IMR-90 (cell line): Measurements from ENCODE around the gene RAD51B. TPM values are rescaled to one million over a fixed set of nuclear protein-coding genes. Genes with fewer than 3 reads are reported as not detected.
A peak's percentile ranks its signal among the peaks of the same experiment; 100 is the strongest.

Source experiments
- ATAC-seq: fragments of 200-7000 bp; cut with Tn5 transposase; 2 replicates; pipeline ENCODE4 v1.9.1; 2020; ENCODE audit warnings: low read depth, mild to moderate bottlenecking, moderate library complexity
- BruUV-seq: library from RNA; stranded (reverse); fragments of 400-500 nt; replicated peaks from 2 replicates; lab custom pipeline; 2021; lab: Mats Ljungman, UMichigan
- CTCF ChIA-PET: fragments of 300-600 bp; formaldehyde crosslinking; extraction: SDS; loops from one replicate; lab custom pipeline; 2021; ENCODE audit warnings: antibody characterized with exemption; lab: Yijun Ruan, JAX
- POLR2A ChIA-PET: fragments of 300-600 bp; sonication (Branson Sonifier 250); formaldehyde crosslinking; loops from one replicate; lab custom pipeline; 2022; ENCODE audit warnings: antibody characterized with exemption; ENCODE audit not compliant: unreplicated experiment; lab: Charles Lee
- DNase-seq: peaks from one replicate; pipeline ENCODE4 v3.0.0; 2013
- H2AFZ ChIP-seq: replicated peaks from 2 replicates; pipeline ENCODE3; 2013; ENCODE audit warnings: low read length, mild to moderate bottlenecking; ENCODE audit not compliant: poor library complexity
- H2AK5ac ChIP-seq: 2 replicates; pipeline ENCODE4 v1.6.1; 2013; ENCODE audit warnings: low read depth, low read length, inconsistent platforms
- H2AK9ac ChIP-seq: replicated peaks from 2 replicates; pipeline ENCODE3; 2013; ENCODE audit warnings: mild to moderate bottlenecking, low read depth, low read length, moderate library complexity; ENCODE audit not compliant: poor library complexity
- H2BK120ac ChIP-seq: 2 replicates; pipeline ENCODE4 v1.6.1; 2013; ENCODE audit warnings: low read depth, low read length, inconsistent platforms
- H2BK15ac ChIP-seq: 3 replicates; pipeline ENCODE4 v1.6.1; 2013; ENCODE audit warnings: low read depth, low read length, inconsistent platforms
- H2BK20ac ChIP-seq: 2 replicates; pipeline ENCODE4 v1.6.1; 2013; ENCODE audit warnings: low read depth, mild to moderate bottlenecking, inconsistent platforms, low read length, moderate library complexity
- H2BK5ac ChIP-seq: 2 replicates; pipeline ENCODE4 v1.6.1; 2013; ENCODE audit warnings: mild to moderate bottlenecking, low read depth, low read length, inconsistent platforms; ENCODE audit not compliant: poor library complexity, severe bottlenecking
- H3K14ac ChIP-seq: replicated peaks from 2 replicates; pipeline ENCODE4 v1.6.1; 2013; ENCODE audit warnings: low read depth, low read length, inconsistent platforms
- H3K18ac ChIP-seq: 2 replicates; pipeline ENCODE4 v1.6.1; 2013; ENCODE audit warnings: low read depth, low read length, control low read depth
- H3K23ac ChIP-seq: 2 replicates; pipeline ENCODE4 v1.6.1; 2013; ENCODE audit warnings: low read depth, low read length, inconsistent platforms
- H3K27ac ChIP-seq: 2 replicates; pipeline ENCODE4 v1.5.1; 2013; ENCODE audit warnings: mild to moderate bottlenecking, control low read depth, low read length; ENCODE audit not compliant: insufficient read depth
- H3K27me3 ChIP-seq: 2 replicates; pipeline ENCODE4 v1.6.1; 2013; ENCODE audit warnings: low read length; ENCODE audit not compliant: control insufficient read depth, insufficient read depth
- H3K36me3 ChIP-seq: 2 replicates; pipeline ENCODE4 v1.6.1; 2013; ENCODE audit warnings: low read length, mixed read lengths; ENCODE audit not compliant: control insufficient read depth, insufficient read depth
- H3K4ac ChIP-seq: 2 replicates; pipeline ENCODE4 v1.6.1; 2013; ENCODE audit warnings: low read depth, low read length, inconsistent platforms
- H3K4me1 ChIP-seq: 2 replicates; pipeline ENCODE4 v1.6.1; 2013; ENCODE audit warnings: low read length, mixed read lengths; ENCODE audit not compliant: control insufficient read depth, insufficient read depth
- H3K4me2 ChIP-seq: 2 replicates; pipeline ENCODE4 v1.6.1; 2013; ENCODE audit warnings: low read depth, mild to moderate bottlenecking, control low read depth, low read length, moderate library complexity
- H3K4me3 ChIP-seq: 2 replicates; pipeline ENCODE4 v1.5.1; 2013; ENCODE audit warnings: low read depth, mild to moderate bottlenecking, control low read depth, low read length, moderate library complexity; ENCODE audit not compliant: insufficient read depth
- H3K56ac ChIP-seq: 2 replicates; pipeline ENCODE4 v1.6.1; 2013; ENCODE audit warnings: low read length, inconsistent platforms; ENCODE audit not compliant: insufficient read depth; ENCODE audit errors: extremely low read depth
- H3K79me1 ChIP-seq, 2 experiments: 2 replicates each; pipeline ENCODE4 v1.6.1; 2013; ENCODE audit warnings: low read length in 2 of 2, inconsistent platforms in 1 of 2, low read depth in 1 of 2
- H3K9ac ChIP-seq: 2 replicates; pipeline ENCODE4 v1.6.1; 2013; ENCODE audit warnings: low read depth, low read length, control low read depth
- H3K9me1 ChIP-seq: 2 replicates; pipeline ENCODE4 v1.6.1; 2013; ENCODE audit warnings: low read length, inconsistent platforms; ENCODE audit not compliant: insufficient read depth
- H3K9me3 ChIP-seq: 2 replicates; pipeline ENCODE4 v1.6.1; 2013; ENCODE audit warnings: low read length; ENCODE audit not compliant: control insufficient read depth, insufficient read depth
- H4K20me1 ChIP-seq: 2 replicates; pipeline ENCODE4 v1.6.1; 2013; ENCODE audit warnings: low read length, inconsistent platforms; ENCODE audit not compliant: insufficient read depth
- H4K5ac ChIP-seq: 2 replicates; pipeline ENCODE4 v1.6.1; 2013; ENCODE audit warnings: mild to moderate bottlenecking, low read depth, low read length, control low read depth
- H4K8ac ChIP-seq, 2 experiments: 2 replicates each; pipeline ENCODE4 v1.6.1; 2013; ENCODE audit warnings: low read depth in 2 of 2, low read length in 2 of 2, control low read depth in 1 of 2, inconsistent platforms in 1 of 2
- H4K91ac ChIP-seq: 2 replicates; pipeline ENCODE4 v1.6.1; 2013; ENCODE audit warnings: low read depth, low read length, inconsistent platforms; ENCODE audit not compliant: insufficient read depth
- SMC3 ChIP-seq: fragments of 150-350 bp; IDR thresholded peaks from 2 replicates; pipeline ENCODE4 v1.6.1; 2016; ENCODE audit warnings: low read depth, mild to moderate bottlenecking, antibody characterized with exemption, low read length, moderate library complexity
- WGBS, 2 experiments: methylation state at CpG; one replicate each; pipeline versions ENCODE4 v1.1.5 to v1.1.7; 2013; ENCODE audit warnings: missing lambda C conversion rate in 2 of 2; ENCODE audit not compliant: insufficient read length in 1 of 2; ENCODE audit errors: extremely low coverage in 2 of 2; 5-methylcytosine and 5-hydroxymethylcytosine counted together
- dilution Hi-C: fragments of 300-500 bp; cut with HindIII; formaldehyde crosslinking; loops from one replicate; pipeline ENCODE4 v1.14.3; 2018; ENCODE audit warnings: low sequenced_read_pairs; ENCODE audit not compliant: unreplicated experiment
- in situ Hi-C: fragments of 300-500 bp; cut with MboI; formaldehyde crosslinking; loops from 3 replicates; pipeline ENCODE4 v1.14.3; 2019; ENCODE audit warnings: low sequenced_read_pairs, inconsistent platforms, mixed read lengths
- intact Hi-C: fragments of 100-400 bp; cut with micrococcal nuclease; formaldehyde crosslinking; loops from 2 replicates; pipeline ENCODE4 v1.10.0; 2022
- polyA plus RNA-seq, 3 experiments: library from polyadenylated mRNA; depleted of rRNA; stranded (reverse); fragments of >200 nt; gene quantifications; 2 replicates each; pipeline ENCODE4 v1.2.3, GENCODE V29; 2012; ENCODE audit warnings: low replicate concordance in 1 of 3
- total RNA-seq: library from RNA; depleted of rRNA; stranded (reverse); fragments of >200 nt; gene quantifications from 2 replicates; pipeline ENCODE4 v1.2.3, GENCODE V29; 2012
- TF ChIP-seq, protein P1 (sequence below): conservative IDR thresholded peaks from 2 replicates; pipeline ENCODE4 v1.5.1; 2012; ENCODE audit warnings: mild to moderate bottlenecking, low read depth, low read length, improper control_type of control experiment

RAD51B gene
- total and polyA plus RNA-seq, 2 of the 4 experiments (the other 2 are of a cell fraction) = 5.1 to 18.8 TPM

GRCh38 chr14:68664225-68664681, 844.7 kb downstream of the RAD51B start:
- TF ChIP-seq, protein P1, sequence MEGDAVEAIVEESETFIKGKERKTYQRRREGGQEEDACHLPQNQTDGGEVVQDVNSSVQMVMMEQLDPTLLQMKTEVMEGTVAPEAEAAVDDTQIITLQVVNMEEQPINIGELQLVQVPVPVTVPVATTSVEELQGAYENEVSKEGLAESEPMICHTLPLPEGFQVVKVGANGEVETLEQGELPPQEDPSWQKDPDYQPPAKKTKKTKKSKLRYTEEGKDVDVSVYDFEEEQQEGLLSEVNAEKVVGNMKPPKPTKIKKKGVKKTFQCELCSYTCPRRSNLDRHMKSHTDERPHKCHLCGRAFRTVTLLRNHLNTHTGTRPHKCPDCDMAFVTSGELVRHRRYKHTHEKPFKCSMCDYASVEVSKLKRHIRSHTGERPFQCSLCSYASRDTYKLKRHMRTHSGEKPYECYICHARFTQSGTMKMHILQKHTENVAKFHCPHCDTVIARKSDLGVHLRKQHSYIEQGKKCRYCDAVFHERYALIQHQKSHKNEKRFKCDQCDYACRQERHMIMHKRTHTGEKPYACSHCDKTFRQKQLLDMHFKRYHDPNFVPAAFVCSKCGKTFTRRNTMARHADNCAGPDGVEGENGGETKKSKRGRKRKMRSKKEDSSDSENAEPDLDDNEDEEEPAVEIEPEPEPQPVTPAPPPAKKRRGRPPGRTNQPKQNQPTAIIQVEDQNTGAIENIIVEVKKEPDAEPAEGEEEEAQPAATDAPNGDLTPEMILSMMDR = 0 out of 2 replicates have a peak, but pooled peaks have one; percentile 12
- TF ChIP-seq SMC3 = no peak
- H3K9me1 ChIP-seq = peaks cover 26% of the 10 kb centered on the region
- peak overlapping the region; percentile 84 for H3K4ac ChIP-seq
- no peaks in the 10 kb centered on the region for H3K9me3 ChIP-seq
- no TSS peak for BruUV-seq
- peak overlapping the region; percentile 91 for H2AK5ac ChIP-seq
- peak overlapping the region; percentile 61 for H2BK15ac ChIP-seq
- peak overlapping the region; percentile 7 for H2AFZ ChIP-seq
- no peak overlapping the region for H3K9ac ChIP-seq
- peak overlapping the region; percentile 11; the same call in 1 of the 2 replicates for H4K5ac ChIP-seq
- no peak overlapping the region for H3K4me2 ChIP-seq
- peak overlapping the region; percentile 84 for H2BK20ac ChIP-seq
- no peak overlapping the region for H3K56ac ChIP-seq
- peak overlapping the region; percentile 32 for H3K18ac ChIP-seq
- H3K36me3 ChIP-seq = no peaks in the 10 kb centered on the region
- no peak overlapping the region for H2AK9ac ChIP-seq
- peak overlapping the region; percentile 82 for H3K14ac ChIP-seq
- ChIA-PET POLR2A (interaction anchor here (0.6 to 0.9 kb wide), 3 partner anchors 26 to 126 kb away, joined by 3 read pairs; no protein-coding TSS in a partner anchor), CTCF (interaction anchor here (0.5 to 1.5 kb wide), 4 partner anchors 12 to 413 kb away, joined by 3 to 5 read pairs (median 3); no protein-coding TSS in a partner anchor)
- dilution Hi-C loops (no loop called here), intact Hi-C loops (loop anchor here (2.0 to 10.0 kb wide), 4 partner anchors 127 to 719 kb away; no protein-coding TSS in a partner anchor), in situ Hi-C loops (loop anchor here (10.0 kb wide), 1 partner anchor 121 kb away; no protein-coding TSS in a partner anchor)
- H2BK120ac ChIP-seq = peak overlapping the region; percentile 84
- no peaks in the 10 kb centered on the region for H4K20me1 ChIP-seq
- H3K27me3 ChIP-seq = no peaks in the 10 kb centered on the region
- DNase-seq (peak; percentile 12), ATAC-seq (no peak)
- H3K79me1 ChIP-seq = no peaks in the 10 kb centered on the region
- peak overlapping the region; percentile 43 to 79; a peak in 2 of 4 replicates for H4K8ac ChIP-seq
- peaks cover 35% of the 10 kb centered on the region for H3K4me1 ChIP-seq
- peak overlapping the region; percentile 44 for H2BK5ac ChIP-seq
- H3K27ac ChIP-seq = no peak overlapping the region
- no peak overlapping the region for H3K4me3 ChIP-seq
- H4K91ac ChIP-seq = peak overlapping the region; percentile 56
- H3K23ac ChIP-seq = peak overlapping the region; percentile 69; the same call in 1 of the 2 replicates
- WGBS, 2 experiments = 60% methylated on average over 1 of the region's 4 CpGs; no CpG with 5 or more reads in 1 of the 2 experiments
